Smooth muscle cell of the coronary artery (primary cell): ENCODE data around the gene SPG7. TPM values are rescaled to one million over a fixed set of nuclear protein-coding genes. Genes with fewer than 3 reads are reported as not detected.

Experiments
- total RNA-seq: library from RNA; depleted of rRNA; stranded (reverse); fragments of >200 nt; gene quantifications from 2 replicates; pipeline ENCODE4 v1.2.3, GENCODE V29; 2014; ENCODE audit warnings: low replicate concordance

SPG7 gene
- 82.7 and 127 TPM in 2 replicates for total RNA-seq

GRCh38 chr16:89507834-89508590, at the start of gene SPG7:
Gene SPG7, plus strand, starts transcription at chr16:89508403. Its CDS starts 15 bp downstream, at chr16:89508418.

DNA sequence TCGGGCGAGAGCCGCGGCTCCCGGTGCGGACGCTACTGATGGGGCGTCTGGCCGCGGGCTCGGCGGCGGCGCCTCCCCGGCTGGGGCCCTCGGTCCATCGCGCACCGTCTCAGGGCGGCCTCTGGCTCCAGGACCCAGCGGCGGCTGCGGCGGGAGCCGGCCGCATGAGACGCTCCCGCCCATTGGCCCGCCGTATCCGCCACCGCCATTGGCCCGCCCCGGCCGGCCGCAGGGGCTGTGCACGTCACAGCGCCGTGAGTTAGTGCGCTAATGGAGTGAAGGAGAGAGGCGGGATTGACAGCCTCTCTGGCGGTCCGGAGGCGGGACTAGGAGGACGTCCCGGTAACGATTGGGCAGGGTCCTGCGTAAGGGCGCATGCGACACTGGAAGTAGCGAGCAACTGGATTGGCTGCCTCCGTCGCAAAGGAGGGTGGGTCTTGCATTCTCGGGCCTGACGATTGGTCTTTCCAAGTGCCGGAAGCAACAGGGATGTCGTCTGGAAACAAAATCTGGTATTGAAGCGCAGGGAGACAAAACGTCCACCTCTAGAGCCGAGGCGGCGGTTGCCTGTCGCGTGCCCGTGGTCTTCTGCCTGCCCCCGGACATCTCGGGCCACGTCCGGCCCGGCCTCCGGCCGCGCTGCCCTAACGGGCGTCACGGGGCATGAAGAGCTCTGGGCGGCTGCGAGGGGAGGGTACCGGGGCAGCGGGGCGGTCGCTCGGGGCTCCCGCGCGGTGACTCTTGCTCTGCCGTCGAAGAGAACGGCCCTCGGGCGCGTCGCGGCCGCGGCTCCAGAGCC, 17.6 kb upstream of the SPG7 start, which contains the start of gene ANKRD11:
ANKRD11 (minus strand) TSS at position 123 of the 799 bp plus-strand sequence. CDS start 173,542 bp downstream, outside the sequence.

DNA sequence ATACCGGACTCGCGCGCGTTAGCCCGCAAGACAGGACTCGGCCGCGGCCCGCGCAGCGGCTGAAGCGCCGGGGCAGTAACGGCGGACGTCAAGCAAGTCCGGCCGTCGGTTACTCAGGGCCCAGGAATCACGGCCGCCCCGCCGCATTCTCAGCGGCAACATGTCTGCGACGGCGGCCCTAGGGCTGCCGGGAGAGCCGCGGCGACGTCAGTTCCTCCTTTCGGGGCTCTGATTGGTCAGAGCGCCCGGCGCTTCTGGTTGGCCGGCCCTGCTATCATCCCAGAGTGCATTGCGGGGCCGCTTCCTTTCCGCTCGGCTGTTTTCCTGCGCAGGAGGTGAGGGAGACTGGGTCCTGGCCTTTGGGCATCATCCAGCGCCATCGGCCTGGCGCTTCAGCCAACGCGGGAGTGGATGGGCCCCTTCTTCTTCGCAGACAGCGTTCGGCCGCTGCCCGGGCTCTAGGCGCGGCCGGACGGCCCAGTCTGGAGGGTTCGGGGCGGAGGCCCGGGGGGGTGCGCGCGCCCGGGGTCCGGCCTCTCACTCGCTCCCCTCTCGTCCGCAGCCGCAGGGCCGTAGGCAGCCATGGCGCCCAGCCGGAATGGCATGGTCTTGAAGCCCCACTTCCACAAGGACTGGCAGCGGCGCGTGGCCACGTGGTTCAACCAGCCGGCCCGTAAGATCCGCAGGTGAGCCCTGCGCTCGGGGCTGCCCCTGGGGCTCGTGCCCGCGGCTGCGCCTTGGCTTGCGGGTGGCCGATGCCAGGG, 52.4 kb downstream of the SPG7 start, which contains the start of gene RPL13:
RPL13 (plus strand) TSS at position 305 of the 764 bp plus-strand sequence; CDS start at position 583, 278 bp downstream.

GRCh38 chr16:89575247-89576152, 67.3 kb downstream of the SPG7 start, which contains the start of gene CPNE7:
Gene CPNE7, plus strand, starts transcription at chr16:89575758. Its CDS starts 140 bp downstream, at chr16:89575898.

Other genes starting within 250 kb of the SPG7 start
- gene ANKRD11, start 17.8 kb upstream of the SPG7 start, total RNA-seq: 44.3 and 56.5 TPM in 2 replicates
- 3,602 and 3,770 TPM in 2 replicates for gene RPL13, start 52.3 kb downstream of the SPG7 start, total RNA-seq
- gene CPNE7, start 67.4 kb downstream of the SPG7 start, total RNA-seq: 2.9 and 9.1 TPM in 2 replicates
- gene DPEP1, start 105.2 kb downstream of the SPG7 start, total RNA-seq: under 0.01 and 0.15 TPM in 2 replicates
- 81.0 and 154 TPM in 2 replicates for gene CHMP1A, start 149.3 kb downstream of the SPG7 start, total RNA-seq
- gene SPATA33, start 149.4 kb downstream of the SPG7 start, total RNA-seq: 1.1 and 1.5 TPM in 2 replicates
- gene CDK10, start 178.3 kb downstream of the SPG7 start, total RNA-seq: 30.7 and 38.7 TPM in 2 replicates
- 5.3 and 11.1 TPM in 2 replicates for gene SPATA2L, start 193.3 kb downstream of the SPG7 start, total RNA-seq
- gene VPS9D1, start 212.5 kb downstream of the SPG7 start, total RNA-seq: 5.6 and 7.3 TPM in 2 replicates
- gene ZNF276, start 213.1 kb downstream of the SPG7 start, total RNA-seq: 8.5 and 13.5 TPM in 2 replicates